Large intestine (tissue), 3 donors: ENCODE measurements around the gene PRKAG2. TPM values are rescaled to one million over a fixed set of nuclear protein-coding genes. Genes with fewer than 3 reads are reported as not detected.

Experiments used
- DNase-seq, 2 donors: peaks; one replicate each; pipeline versions ENCODE4 v3.0.0 to v3.0.0-alpha.2; 2013
- H3K27ac ChIP-seq: one replicate; pipeline ENCODE4 v1.5.1; 2013; ENCODE audit warnings: low read length
- H3K27me3 ChIP-seq: 2 replicates; pipeline ENCODE4 v1.6.1; 2013; ENCODE audit warnings: low read length; ENCODE audit not compliant: control insufficient read depth, insufficient read depth
- H3K36me3 ChIP-seq: 2 replicates; pipeline ENCODE4 v1.6.1; 2013; ENCODE audit warnings: low read length; ENCODE audit not compliant: control insufficient read depth, insufficient read depth
- H3K4me1 ChIP-seq: one replicate; pipeline ENCODE4 v1.6.1; 2013; ENCODE audit warnings: low read length; ENCODE audit not compliant: control insufficient read depth, insufficient read depth
- H3K4me3 ChIP-seq: one replicate; pipeline ENCODE4 v1.5.1; 2013; ENCODE audit warnings: low read length
- H3K9me3 ChIP-seq: one replicate; pipeline ENCODE4 v1.6.1; 2013; ENCODE audit warnings: mild to moderate bottlenecking, low read depth, low read length, moderate library complexity; ENCODE audit not compliant: control insufficient read depth
- WGBS: methylation state at CpG from one replicate; pipeline ENCODE4 v1.1.5; 2013; ENCODE audit warnings: low lambda C conversion rate; ENCODE audit not compliant: insufficient coverage; 5-methylcytosine and 5-hydroxymethylcytosine counted together
- polyA plus RNA-seq: library from polyadenylated mRNA; unstranded; fragments of 120-200 nt; gene quantifications from one replicate; pipeline ENCODE4 v1.2.1, GENCODE V29; 2013

The PRKAG2 gene
- polyA plus RNA-seq, 1 donor = 50.9 TPM

DNA sequence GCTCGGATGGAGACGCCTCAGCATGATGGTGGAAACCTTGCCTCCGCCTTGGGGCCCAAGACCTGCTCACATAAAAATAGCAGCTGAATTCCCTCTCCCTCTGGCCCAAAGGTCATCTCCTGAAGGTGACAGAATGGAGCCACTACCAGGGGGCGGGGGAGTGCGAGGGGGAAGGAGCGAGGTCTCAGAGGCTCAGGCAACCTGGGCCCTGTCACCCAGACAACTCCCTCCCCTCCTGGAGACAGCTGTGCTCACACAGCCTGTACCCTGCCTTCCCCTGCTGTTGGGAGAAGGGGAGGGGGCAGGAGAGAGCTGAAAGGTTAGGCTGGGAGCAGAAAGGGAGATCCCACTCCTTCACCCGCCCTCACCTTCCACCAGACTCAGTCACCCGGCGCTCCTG lies 184.2 kb downstream of the PRKAG2 start:
- no peak overlapping the region for H3K4me3 ChIP-seq
- peak; percentile 76 to 88 for DNase-seq
- H3K27ac ChIP-seq = peak overlapping the region; percentile 65
- H3K4me1 ChIP-seq = peaks cover 70% of the 10 kb centered on the region
- no peaks in the 10 kb centered on the region for H3K9me3 ChIP-seq
- H3K27me3 ChIP-seq = no peaks in the 10 kb centered on the region
- WGBS = no CpG with 5 or more reads among the region's 9 CpGs
- peaks cover 4% of the 10 kb centered on the region for H3K36me3 ChIP-seq

DNA sequence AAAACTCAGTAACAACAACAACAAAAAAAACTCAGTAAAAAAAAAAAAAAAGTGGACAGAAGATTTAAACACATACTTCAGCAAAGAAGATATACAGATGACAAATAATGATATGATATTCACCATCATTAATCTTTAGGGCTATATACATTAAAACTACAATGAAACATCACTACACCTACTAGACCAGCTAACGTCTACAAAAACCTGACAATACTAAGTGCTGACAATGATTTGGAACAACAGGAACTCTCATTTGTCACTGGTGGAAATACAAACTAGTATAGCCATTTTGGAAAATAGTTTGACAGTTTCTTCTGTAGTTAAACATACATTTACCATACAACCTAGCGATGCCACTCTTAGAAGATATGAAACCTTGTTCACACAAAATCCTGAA lies 185.5 kb downstream of the PRKAG2 start:
- DNase-seq = no peak
- H3K4me3 ChIP-seq = no peak overlapping the region
- no CpG with 5 or more reads among the region's 2 CpGs for WGBS
- no peaks in the 10 kb centered on the region for H3K27me3 ChIP-seq
- peaks cover 69% of the 10 kb centered on the region for H3K4me1 ChIP-seq
- H3K9me3 ChIP-seq = no peaks in the 10 kb centered on the region
- H3K27ac ChIP-seq = peak overlapping the region; percentile 65
- peaks cover 4% of the 10 kb centered on the region for H3K36me3 ChIP-seq

- Histone ChIP-seq H3K27me3 (no peaks in the 10 kb centered on the region), H3K9me3 (no peaks in the 10 kb centered on the region), H3K27ac (peak overlapping the region; percentile 59), H3K36me3 (peaks cover 4% of the 10 kb centered on the region), H3K4me1 (peaks cover 66% of the 10 kb centered on the region), H3K4me3 (no peak overlapping the region)
- no peak for DNase-seq
- no CpG with 5 or more reads among the region's 6 CpGs for WGBS
These were observed 186.3 kb downstream of the PRKAG2 start for GRCh38 chr7:151690606-151691005.

DNA sequence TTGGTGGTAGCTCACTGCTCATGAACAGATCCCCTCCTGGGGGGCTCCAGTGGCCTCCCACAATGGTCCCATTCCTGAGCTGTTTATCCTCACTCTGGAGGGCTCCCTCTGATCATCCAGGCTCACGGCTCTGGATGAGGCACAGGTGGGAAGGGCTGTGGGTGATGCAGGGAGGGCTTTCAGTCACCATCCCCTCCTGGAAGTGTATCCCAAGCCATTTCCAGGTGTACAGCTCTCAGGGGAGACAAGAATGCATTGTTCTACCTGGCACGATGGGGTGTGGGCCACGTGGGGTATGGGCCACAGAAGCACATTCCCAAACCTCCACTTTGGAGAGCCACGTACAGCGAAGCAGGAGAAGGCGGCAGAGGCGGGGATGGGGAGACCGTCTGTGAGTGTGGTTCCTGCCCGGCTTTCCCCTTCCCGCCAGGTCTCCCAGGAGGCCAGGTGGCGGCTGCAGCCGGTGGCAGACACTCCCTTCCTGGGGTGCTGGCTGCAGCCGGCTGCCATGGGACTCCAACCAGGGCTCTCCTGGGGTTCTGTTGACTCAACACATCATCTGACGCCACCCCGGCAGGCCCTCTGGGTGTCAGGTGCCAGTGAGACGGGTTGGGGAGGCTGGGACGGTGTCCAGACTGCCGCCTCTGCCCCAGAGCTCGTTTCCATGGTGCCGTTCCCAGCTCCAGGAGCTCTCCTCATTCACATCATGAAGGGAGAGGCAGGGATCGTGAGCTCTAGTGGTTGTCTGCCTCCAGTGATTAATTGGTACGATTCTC lies 187.5 kb downstream of the PRKAG2 start:
- Histone ChIP-seq H3K27ac (no peak overlapping the region), H3K4me1 (peaks cover 54% of the 10 kb centered on the region), H3K9me3 (no peaks in the 10 kb centered on the region), H3K27me3 (no peaks in the 10 kb centered on the region), H3K4me3 (no peak overlapping the region), H3K36me3 (peaks cover 4% of the 10 kb centered on the region)
- DNase-seq = no peak
- WGBS = no CpG with 5 or more reads among the region's 22 CpGs

- Histone ChIP-seq H3K27ac (peak overlapping the region; percentile 79), H3K4me3 (no peak overlapping the region), H3K36me3 (peaks cover 4% of the 10 kb centered on the region), H3K9me3 (no peaks in the 10 kb centered on the region), H3K4me1 (peaks cover 47% of the 10 kb centered on the region), H3K27me3 (no peaks in the 10 kb centered on the region)
- 100% methylated on average over 3 of the region's 19 CpGs for WGBS
- no peak for DNase-seq
These were observed 188.6 kb downstream of the PRKAG2 start for GRCh38 chr7:151688236-151688780.

- Histone ChIP-seq H3K27me3 (no peaks in the 10 kb centered on the region), H3K9me3 (no peaks in the 10 kb centered on the region), H3K36me3 (peaks cover 4% of the 10 kb centered on the region), H3K4me3 (no peak overlapping the region), H3K27ac (peak overlapping the region; percentile 79), H3K4me1 (peaks cover 41% of the 10 kb centered on the region)
- WGBS = no CpG with 5 or more reads among the region's 16 CpGs
- peak; percentile 72 to 88 for DNase-seq
These were observed 189.2 kb downstream of the PRKAG2 start for GRCh38 chr7:151687523-151688235.

- no peak for DNase-seq
- H3K9me3 ChIP-seq = no peaks in the 10 kb centered on the region
- WGBS = no CpG with 5 or more reads among the region's 2 CpGs
- H3K27me3 ChIP-seq = no peaks in the 10 kb centered on the region
- peaks cover 33% of the 10 kb centered on the region for H3K4me1 ChIP-seq
- H3K36me3 ChIP-seq = peaks cover 4% of the 10 kb centered on the region
- H3K27ac ChIP-seq = peak overlapping the region; percentile 79
- no peak overlapping the region for H3K4me3 ChIP-seq
These were observed 190.1 kb downstream of the PRKAG2 start for GRCh38 chr7:151686826-151687225.

- no peaks in the 10 kb centered on the region for H3K27me3 ChIP-seq
- H3K4me1 ChIP-seq = peaks cover 32% of the 10 kb centered on the region
- no peak overlapping the region for H3K4me3 ChIP-seq
- no peaks in the 10 kb centered on the region for H3K9me3 ChIP-seq
- peaks cover 4% of the 10 kb centered on the region for H3K36me3 ChIP-seq
- H3K27ac ChIP-seq = peak overlapping the region; percentile 79
- peak; percentile 52 to 75 for DNase-seq
- no CpG with 5 or more reads among the region's 13 CpGs for WGBS
These were observed 190.7 kb downstream of the PRKAG2 start for GRCh38 chr7:151686016-151686766.

GRCh38 chr7:151684408-151685175 lies 192.3 kb downstream of the PRKAG2 start:
- peaks cover 24% of the 10 kb centered on the region for H3K4me1 ChIP-seq
- H3K27ac ChIP-seq = no peak overlapping the region
- H3K36me3 ChIP-seq = peaks cover 6% of the 10 kb centered on the region

More at GRCh38 chr7:151684408-151685175, 192.3 kb downstream of the PRKAG2 start:
- Histone ChIP-seq H3K4me3 (no peak overlapping the region), H3K27me3 (no peaks in the 10 kb centered on the region), H3K9me3 (no peaks in the 10 kb centered on the region)
- no peak for DNase-seq
- WGBS = no CpG with 5 or more reads among the region's 13 CpGs
